Thyroid gland (tissue), 4 donors: ENCODE measurements around the gene WDFY4. TPM values are rescaled to one million over a fixed set of nuclear protein-coding genes. Genes with fewer than 3 reads are reported as not detected.

Source experiments
- DNase-seq, 2 donors: peaks; one replicate each; pipeline ENCODE4 v3.0.0-alpha.2; 2019
- H3K27ac ChIP-seq, 3 donors: fragments of 200-600 bp; sonication (generic); 1 replicate in 2 of 3; 2 replicates in 1 of 3; pipeline ENCODE4 v1.5.1; 2016 to 2019; ENCODE audit warnings: mild to moderate bottlenecking in 1 of 3, moderate library complexity in 1 of 3
- H3K27me3 ChIP-seq: fragments of 200-600 bp; sonication (generic); one replicate; pipeline ENCODE4 v1.5.1; 2019
- H3K36me3 ChIP-seq, 2 donors: fragments of 200-600 bp; sonication (generic); one replicate each; pipeline ENCODE4 v1.5.1; 2016 to 2019
- H3K4me1 ChIP-seq, 2 donors: fragments of 200-600 bp; sonication (generic); one replicate each; pipeline ENCODE4 v1.5.1; 2017 to 2019
- H3K4me3 ChIP-seq, 3 donors: fragments of 200-600 bp; sonication (generic); replicated peaks in 1 of 3; 1 replicate in 2 of 3; 2 replicates in 1 of 3; pipeline ENCODE4 v1.5.1; 2016; ENCODE audit warnings: mild to moderate bottlenecking in 1 of 3
- H3K9me3 ChIP-seq: fragments of 200-600 bp; sonication (generic); one replicate; pipeline ENCODE4 v1.5.1; 2017
- POLR2A ChIP-seq, 2 donors: fragments of 450-650 bp; IDR thresholded peaks; one replicate each; pipeline ENCODE4 v1.6.1; 2017; ENCODE audit warnings: antibody characterized with exemption in 2 of 2, mild to moderate bottlenecking in 2 of 2, moderate library complexity in 1 of 2
- WGBS, 2 donors: methylation state at CpG; one replicate each; pipeline ENCODE4 v1.1.5; 2017; 5-methylcytosine and 5-hydroxymethylcytosine counted together
- intact Hi-C: fragments of 100-400 bp; cut with DNase I; formaldehyde crosslinking; loops from one replicate; pipeline ENCODE4 v1.15.1; 2023
- total RNA-seq, 4 donors: library from RNA; depleted of rRNA; stranded (reverse); fragments of >200 nt; gene quantifications; one replicate each; pipeline ENCODE4 v1.2.3, GENCODE V29; 2016
- TF ChIP-seq, protein P1 (sequence below), 6 experiments: fragments of 200-600 bp in 3 of 6; fragments of 450-650 bp in 3 of 6; sonication (generic) in 3 of 6; IDR thresholded peaks; one replicate each; pipeline ENCODE4 v1.5.1; 2016 to 2019; ENCODE audit warnings: antibody characterized with exemption in 6 of 6, mild to moderate bottlenecking in 2 of 6, inconsistent platforms in 1 of 6, moderate library complexity in 1 of 6

The WDFY4 gene
- total RNA-seq, 4 donors from 2014 or later, result 1.0 to 3.5 (median 1.2) TPM

DNA sequence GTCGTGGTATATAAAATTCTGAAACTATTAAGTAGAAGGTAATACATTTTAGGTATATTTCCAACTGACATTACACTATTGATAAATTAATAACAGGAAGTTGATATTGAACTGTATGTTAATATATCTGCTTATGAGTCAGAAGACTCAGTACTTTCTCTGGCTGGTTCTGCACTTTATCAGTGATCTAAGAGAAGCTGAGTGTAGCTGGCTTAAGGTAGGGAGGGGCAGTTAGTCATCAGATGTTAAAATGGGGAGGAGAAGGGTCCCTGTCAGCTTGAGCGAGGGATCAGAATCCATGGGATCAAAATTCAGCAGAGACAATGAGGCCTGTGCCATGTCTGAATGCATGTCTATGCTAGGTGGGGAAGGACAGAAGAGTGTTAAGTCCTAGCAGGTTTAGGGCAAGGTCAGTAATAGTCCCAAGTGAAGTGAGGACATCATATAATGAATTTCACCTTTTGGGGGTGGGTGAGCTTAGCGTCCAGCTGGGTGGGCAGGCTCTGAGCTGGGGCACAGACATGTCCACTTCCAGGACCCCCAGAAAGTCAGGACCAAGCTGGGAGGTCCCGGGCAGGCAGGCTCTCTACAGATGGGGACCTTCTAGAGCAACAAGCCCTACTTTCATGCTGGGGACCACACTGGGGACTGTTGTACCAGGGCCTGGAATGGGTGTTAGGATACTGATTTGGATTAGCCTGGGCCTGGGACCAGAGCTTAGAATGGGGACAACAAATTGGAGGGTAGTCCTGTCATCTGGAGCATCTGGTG lies 82.9 kb downstream of the WDFY4 start:
- TF ChIP-seq POLR2A (IDR thresholded peaks at IDR 0.05), result no peak
- TF ChIP-seq, protein P1, sequence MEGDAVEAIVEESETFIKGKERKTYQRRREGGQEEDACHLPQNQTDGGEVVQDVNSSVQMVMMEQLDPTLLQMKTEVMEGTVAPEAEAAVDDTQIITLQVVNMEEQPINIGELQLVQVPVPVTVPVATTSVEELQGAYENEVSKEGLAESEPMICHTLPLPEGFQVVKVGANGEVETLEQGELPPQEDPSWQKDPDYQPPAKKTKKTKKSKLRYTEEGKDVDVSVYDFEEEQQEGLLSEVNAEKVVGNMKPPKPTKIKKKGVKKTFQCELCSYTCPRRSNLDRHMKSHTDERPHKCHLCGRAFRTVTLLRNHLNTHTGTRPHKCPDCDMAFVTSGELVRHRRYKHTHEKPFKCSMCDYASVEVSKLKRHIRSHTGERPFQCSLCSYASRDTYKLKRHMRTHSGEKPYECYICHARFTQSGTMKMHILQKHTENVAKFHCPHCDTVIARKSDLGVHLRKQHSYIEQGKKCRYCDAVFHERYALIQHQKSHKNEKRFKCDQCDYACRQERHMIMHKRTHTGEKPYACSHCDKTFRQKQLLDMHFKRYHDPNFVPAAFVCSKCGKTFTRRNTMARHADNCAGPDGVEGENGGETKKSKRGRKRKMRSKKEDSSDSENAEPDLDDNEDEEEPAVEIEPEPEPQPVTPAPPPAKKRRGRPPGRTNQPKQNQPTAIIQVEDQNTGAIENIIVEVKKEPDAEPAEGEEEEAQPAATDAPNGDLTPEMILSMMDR (IDR thresholded peaks at IDR 0.05), result no peak
- Histone ChIP-seq H3K27me3 (no peaks in the 10 kb centered on the region), H3K27ac (no peak overlapping the region), H3K9me3 (no peaks in the 10 kb centered on the region), H3K4me1 (no peaks in the 10 kb centered on the region), H3K4me3 (no peak overlapping the region), H3K36me3 (no peaks in the 10 kb centered on the region)
- no peak for DNase-seq
- intact Hi-C loops, result no loop called here
- 81 to 91% methylated on average over 4 of the region's 4 CpGs for WGBS, 2 donors

DNA sequence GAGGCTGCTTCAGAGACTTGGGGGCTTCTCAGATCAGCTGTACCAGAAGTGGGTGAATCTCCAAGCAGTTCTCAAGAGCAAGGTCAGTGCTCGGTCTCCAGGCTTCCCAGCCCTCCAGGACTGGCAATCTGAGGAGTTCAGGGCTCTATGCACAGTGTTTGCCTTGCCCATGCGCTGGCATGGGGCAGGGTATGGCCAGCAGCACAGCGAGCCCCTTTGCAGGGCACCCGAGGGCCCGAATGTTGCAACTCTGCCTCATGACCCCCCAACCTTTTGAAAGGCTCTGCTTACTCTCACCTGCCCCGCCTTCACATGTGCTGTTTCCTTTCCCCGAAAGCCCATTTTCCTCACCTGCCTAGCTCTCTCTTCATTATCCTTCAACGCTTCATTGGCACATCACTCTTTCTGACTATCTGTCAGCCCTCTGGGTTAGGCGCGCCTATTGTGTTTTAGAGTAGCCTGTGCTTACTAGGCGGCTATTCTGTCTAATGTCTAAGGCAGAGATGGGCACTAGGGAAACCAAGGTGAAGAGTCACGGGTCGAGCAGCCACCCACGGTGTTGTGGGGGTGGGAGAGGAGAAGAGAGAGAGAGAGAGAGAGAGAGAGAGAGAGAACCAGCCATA lies 83.6 kb downstream of the WDFY4 start:
- intact Hi-C loops, result no loop called here
- TF ChIP-seq, protein P1 (IDR thresholded peaks at IDR 0.05), result no peak
- no peak for TF ChIP-seq POLR2A (IDR thresholded peaks at IDR 0.05)
- no peaks in the 10 kb centered on the region for H3K9me3 ChIP-seq
- no peaks in the 10 kb centered on the region for H3K27me3 ChIP-seq
- H3K4me3 ChIP-seq, result no peak overlapping the region
- H3K36me3 ChIP-seq, result no peaks in the 10 kb centered on the region
- no peaks in the 10 kb centered on the region for H3K4me1 ChIP-seq
- DNase-seq, result no peak
- 88 to 90% methylated on average over 13 to 14 of the region's 14 CpGs for whole genome bisulfite sequencing, 2 donors
- H3K27ac ChIP-seq, result no peak overlapping the region

DNA sequence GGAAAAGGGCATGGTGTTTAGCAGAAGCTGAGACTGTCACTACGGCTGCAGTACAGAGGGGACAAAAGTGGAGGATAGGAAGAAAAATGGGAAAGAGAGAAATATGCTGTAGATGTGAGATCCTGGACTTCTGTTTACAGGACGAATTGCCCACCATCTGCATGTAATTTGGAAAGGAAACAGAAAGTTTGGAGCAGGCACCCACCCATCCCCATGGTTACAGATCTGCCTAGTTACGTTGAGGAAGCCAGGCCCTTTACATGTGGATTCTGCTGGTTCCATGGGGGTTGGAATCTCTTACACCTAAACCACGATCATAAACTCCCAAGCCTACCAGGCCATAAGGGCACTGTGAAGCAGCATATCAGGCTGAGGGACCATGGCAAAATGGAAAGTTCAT lies 84.3 kb downstream of the WDFY4 start:
- intact Hi-C loops, result no loop called here
- H3K27ac ChIP-seq, result no peak overlapping the region
- 79 to 80% methylated on average over 4 of the region's 4 CpGs for WGBS, 2 donors
- H3K9me3 ChIP-seq, result no peaks in the 10 kb centered on the region
- H3K36me3 ChIP-seq, result no peaks in the 10 kb centered on the region
- H3K4me3 ChIP-seq, result no peak overlapping the region
- TF ChIP-seq, protein P1 (IDR thresholded peaks at IDR 0.05), result no peak
- TF ChIP-seq POLR2A (IDR thresholded peaks at IDR 0.05), result no peak
- H3K4me1 ChIP-seq, result no peaks in the 10 kb centered on the region
- DNase-seq, result no peak
- no peaks in the 10 kb centered on the region for H3K27me3 ChIP-seq

DNA sequence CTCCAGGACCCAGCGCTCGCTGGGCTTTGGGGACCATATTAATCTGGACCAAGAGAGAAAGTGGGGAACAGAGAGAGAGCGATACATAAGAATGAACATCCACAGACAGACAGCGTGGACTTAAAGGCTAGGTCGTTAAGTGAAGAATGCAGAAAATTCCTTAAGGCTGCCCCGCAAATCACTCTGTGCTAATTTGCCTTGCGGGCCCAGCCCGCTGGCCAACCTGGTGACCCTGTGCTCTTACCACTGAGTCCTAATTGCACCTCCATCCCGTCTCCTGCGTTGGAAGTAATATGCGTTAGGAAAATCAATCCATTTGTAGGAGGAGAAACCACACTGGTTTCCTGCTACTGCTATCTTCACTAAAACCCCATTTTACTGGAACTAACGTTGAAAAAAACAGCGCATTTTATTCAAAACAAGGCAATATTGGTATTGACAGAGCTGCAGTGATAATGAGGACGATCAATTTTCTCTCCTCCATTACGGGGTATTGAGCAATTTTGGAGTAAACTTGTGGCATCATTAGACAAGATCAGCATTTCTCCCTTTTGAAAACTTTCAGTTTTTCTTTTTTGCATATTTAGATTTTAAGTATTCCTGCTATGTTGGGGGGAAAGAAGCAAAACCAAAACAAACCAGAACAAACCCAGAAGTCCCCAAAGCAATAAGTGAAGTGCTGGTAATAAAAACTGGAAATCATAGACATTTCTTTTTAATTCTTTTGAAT lies 85.2 kb downstream of the WDFY4 start:
- intact Hi-C loops, result no loop called here
- no peaks in the 10 kb centered on the region for H3K9me3 ChIP-seq
- H3K27ac ChIP-seq, result no peak overlapping the region
- no peak for TF ChIP-seq POLR2A (IDR thresholded peaks at IDR 0.05)
- TF ChIP-seq, protein P1 (IDR thresholded peaks at IDR 0.05), result no peak
- WGBS, 2 donors, result 85 to 89% methylated on average over 15 of the region's 15 CpGs
- H3K4me1 ChIP-seq, result no peaks in the 10 kb centered on the region
- no peak overlapping the region for H3K4me3 ChIP-seq
- no peak for DNase-seq
- no peaks in the 10 kb centered on the region for H3K36me3 ChIP-seq
- no peaks in the 10 kb centered on the region for H3K27me3 ChIP-seq
